GM12872 (cell line): ENCODE measurements around the gene GRM5.

Experiments used
- TF ChIP-seq, protein P1 (sequence below): IDR thresholded peaks from 3 replicates; pipeline ENCODE4 v1.5.1; 2011; ENCODE audit warnings: low read depth, mild to moderate bottlenecking, low read length, moderate library complexity; ENCODE audit not compliant: insufficient read depth

Gene GRM5

DNA sequence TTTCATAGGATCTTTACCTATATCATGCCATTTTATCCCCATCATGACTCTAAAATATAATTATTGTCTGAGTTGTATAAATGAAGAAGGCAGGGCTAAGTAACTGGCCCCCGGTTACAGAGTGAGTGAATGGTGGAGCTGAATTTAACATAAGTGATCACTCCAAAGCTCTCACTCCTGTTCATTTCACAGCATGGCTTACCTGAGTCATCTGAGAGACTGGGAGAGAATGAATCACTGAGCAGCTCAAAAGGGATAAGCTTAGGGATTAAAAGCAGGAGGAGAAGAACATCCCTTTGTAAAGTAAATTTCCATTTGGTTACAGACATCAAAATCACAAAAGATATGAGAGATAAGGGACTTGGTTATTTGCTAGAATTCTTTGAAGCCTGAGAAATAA lies 434.3 kb downstream of the GRM5 start:
- TF ChIP-seq, protein P1, sequence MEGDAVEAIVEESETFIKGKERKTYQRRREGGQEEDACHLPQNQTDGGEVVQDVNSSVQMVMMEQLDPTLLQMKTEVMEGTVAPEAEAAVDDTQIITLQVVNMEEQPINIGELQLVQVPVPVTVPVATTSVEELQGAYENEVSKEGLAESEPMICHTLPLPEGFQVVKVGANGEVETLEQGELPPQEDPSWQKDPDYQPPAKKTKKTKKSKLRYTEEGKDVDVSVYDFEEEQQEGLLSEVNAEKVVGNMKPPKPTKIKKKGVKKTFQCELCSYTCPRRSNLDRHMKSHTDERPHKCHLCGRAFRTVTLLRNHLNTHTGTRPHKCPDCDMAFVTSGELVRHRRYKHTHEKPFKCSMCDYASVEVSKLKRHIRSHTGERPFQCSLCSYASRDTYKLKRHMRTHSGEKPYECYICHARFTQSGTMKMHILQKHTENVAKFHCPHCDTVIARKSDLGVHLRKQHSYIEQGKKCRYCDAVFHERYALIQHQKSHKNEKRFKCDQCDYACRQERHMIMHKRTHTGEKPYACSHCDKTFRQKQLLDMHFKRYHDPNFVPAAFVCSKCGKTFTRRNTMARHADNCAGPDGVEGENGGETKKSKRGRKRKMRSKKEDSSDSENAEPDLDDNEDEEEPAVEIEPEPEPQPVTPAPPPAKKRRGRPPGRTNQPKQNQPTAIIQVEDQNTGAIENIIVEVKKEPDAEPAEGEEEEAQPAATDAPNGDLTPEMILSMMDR: no peak

DNA sequence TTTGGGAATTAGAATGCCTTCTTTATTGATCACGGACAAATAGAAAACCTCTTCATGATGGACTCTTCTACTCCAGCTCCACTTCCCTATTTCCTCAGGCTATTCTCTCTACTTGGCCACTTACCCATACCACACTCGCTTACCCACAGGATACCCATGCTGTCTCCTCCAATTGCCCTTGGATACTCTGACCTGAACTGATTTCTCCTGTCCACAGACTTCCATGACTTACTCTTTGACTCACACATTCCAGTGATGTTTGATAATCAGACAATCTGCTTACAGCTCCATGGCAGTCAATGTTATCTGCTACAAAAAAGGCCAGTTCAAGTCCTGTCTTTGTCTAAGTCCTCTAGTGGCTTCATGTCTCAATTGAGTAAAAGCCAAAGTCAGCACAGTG lies 436.3 kb downstream of the GRM5 start:
- TF ChIP-seq, protein P1: no peak

DNA sequence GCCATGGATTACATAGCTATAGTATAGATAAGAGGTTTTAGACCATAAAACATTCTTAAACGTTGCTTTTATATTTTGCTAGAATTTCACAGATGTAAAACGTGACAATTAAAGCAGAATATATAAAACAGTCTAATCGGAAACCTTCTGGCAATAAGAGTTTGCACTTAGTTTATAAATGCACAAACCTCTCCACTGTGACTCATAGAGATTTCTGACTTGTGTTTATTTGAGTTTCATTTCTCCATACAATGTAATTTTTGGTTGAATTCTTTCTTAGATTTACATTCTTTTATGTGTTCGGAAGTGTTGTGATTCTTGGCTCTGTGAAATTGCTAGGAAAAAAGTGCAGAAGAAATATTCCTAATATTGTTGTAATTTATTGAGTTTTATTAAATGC lies 439.6 kb downstream of the GRM5 start:
- TF ChIP-seq, protein P1: no peak

DNA sequence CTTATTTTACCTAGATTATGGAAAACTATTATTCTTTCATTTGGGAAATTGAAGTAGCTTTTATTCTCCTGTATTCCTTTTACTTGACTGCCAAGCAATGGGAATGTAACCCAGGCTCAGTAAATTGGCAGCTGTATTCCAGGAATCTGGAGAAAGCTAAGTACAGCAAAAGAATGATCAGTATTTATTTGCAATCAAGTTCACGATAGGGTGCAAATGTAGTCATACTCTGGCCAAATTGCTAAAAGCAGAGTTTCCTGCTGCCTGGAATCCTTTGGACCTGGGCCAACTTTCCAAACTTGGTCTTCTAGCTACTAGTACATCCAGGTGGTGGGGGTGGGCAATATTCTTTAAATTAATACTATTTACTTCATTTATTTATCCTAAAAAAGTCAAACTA lies 442.3 kb downstream of the GRM5 start:
- TF ChIP-seq, protein P1: no peak

DNA sequence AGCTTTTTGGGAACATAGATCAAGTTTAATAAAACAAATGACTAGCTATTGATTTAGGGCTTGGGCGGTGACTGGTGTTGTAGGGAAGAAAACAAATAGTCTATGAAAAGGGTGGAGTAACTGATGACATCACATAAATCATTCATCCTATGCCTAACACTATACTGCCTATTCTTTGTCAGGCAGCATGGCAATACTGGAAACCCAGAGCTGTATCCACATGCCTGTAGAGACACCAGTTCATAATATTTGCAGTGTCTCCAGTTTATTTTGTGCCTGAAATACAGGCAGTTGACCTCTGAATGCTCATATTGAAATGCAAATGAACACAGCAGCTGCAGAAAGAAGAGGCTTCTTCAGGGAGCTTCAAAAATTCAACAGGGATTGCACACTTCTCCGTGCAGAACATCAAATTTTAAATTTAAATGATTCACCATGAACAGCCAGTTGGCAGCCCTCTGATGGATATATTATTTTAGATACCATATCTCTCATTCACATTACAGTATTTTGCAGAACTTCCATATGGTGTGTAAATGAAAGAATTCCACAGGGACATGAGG lies 445.1 kb downstream of the GRM5 start:
- TF ChIP-seq, protein P1: no peak

DNA sequence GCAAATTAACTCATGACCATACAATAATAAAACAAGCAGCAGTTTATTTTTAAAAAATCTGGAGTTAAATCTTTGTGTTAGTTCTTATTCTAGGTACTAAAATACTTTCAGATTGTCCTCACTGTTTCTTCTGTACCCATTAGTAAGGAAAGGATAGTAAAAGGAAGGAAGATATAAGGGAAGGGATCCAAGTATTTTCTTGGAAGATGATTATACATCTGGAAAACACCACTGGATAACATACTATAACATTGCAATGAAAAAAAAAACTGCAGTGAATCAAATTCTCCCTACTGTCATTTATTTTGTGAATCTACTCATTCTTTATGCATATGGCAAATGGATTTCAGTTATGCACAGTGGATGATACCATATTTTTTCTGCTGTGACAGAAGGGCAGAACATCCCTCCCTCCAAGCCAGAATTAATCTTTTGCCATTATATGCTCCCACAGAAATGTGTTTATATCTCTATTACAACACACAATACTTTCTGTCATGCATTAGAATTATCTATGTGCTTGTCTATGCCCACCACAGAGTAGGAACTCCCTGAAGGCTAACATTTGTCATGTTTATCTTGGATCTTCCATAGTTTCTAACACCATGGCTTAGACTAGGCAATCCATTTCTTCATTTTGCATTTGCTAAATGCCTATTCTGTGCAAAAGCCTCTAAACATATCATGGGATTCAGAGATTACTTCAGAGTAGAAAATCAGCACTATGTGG lies 446.0 kb downstream of the GRM5 start:
- TF ChIP-seq, protein P1: no peak

DNA sequence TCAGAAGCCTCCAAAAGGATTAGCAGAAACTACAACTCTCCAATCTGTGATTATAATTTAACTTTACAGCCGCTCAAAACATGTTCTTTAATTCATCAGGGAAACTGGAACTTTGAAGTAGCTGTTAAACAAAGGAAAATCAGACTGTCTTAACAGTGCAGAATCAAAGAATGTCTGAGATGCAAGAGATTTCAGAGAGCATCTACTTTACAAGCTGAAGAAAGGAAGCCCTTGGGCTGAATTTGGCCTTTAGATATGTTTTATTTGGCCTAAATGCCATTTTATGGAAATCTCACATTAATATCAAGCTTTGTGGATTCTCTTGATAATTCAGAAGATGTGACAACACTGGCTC lies 446.7 kb downstream of the GRM5 start:
- TF ChIP-seq, protein P1: no peak
